ENCODE data around the gene DZIP3.
A peak's percentile ranks its signal among the peaks of the same experiment; 100 is the strongest.
"Not testable (repeated sequence)": the region's sequence is repeated elsewhere in the genome, so short reads cannot be mapped to it uniquely, and the experiment has no call there.

Gene DZIP3

DNA sequence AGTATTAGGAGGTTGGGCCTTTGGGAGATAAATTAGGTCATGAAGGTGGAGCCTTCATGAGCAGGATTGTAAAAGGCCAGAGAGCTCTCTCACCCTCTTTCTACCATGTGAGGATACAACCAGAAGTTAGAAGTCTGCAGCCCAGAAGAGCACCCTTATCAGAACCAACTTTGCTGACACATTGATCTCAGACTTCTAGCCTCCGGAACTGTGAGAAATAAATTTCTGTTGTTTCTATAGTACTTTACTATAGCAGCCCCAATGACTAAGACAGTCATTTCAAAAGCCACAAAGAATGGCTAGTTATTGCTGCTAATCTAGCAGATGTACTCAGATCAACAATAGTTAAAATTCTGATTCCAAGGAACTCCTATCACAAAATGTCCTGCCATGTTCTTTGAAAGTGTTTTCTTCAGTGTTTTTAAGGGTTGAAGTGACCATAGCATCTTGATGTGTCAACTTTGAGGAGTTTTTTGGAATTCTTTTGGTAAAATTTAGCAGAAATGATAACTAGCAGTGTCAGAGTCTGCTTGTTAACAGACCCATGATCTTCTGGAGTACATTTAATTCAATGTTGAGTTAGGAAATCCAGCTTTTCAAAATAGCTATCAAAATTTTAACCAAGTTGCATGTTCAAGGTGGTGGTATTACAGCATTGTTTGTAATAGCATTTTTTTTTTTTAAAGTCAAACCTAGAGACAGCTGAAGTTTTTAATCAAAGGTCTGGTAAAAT lies 10.3 kb downstream of the DZIP3 start:
- DNase-seq = no peak

GRCh38 chr3:108602249-108602934 lies 12.9 kb downstream of the DZIP3 start:
- peak; percentile 52 for DNase-seq

- DNase-seq = no peak
These were observed 13.4 kb downstream of the DZIP3 start for GRCh38 chr3:108602935-108603294.

- DNase-seq = peak; percentile 54
These were observed 14.2 kb downstream of the DZIP3 start for GRCh38 chr3:108603691-108604090.

DNA sequence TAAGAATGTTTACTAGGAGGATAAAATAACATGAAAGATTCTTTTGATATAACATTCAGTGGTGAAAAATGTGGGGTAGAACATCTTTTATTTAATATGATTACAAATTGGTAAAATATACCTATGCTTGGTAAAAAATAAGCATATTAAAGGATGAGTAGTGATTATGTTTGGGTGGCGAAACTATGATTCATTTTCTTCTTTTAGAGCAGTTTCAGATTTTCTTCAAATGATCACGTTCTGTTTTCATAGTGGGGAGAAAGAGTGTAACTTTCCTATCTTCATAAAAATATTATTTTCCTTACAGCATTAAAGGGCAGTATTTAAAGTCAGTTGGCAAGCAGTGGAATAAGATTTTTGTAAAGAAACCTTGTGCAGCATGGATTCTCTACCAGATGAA lies 15.5 kb downstream of the DZIP3 start:
- DNase-seq = no peak

- DNase-seq = peak; percentile 36
These were observed 16.0 kb downstream of the DZIP3 start for GRCh38 chr3:108605491-108605890.

GRCh38 chr3:108608750-108609149 lies 19.2 kb downstream of the DZIP3 start:
- no peak for DNase-seq

- DNase-seq = no peak
These were observed 21.1 kb downstream of the DZIP3 start for GRCh38 chr3:108610651-108611050.

DNA sequence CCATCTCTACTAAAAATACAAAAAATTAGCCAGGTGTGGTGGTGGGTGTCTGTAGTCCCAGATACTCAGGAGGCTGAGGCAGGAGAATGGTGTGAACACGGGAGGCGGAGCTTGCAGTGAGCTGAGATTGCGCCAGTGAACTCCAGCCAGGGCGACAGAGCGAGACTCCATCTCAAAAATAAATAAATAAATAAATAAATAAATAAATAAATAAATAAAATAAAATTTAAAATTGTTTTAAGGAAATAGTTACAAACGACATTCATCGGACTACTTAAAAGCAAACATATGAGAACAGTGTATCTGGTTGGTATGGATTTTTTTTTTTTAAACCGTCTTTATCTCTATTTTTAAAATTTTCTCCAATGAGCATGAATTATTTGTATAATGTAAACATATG lies 26.6 kb downstream of the DZIP3 start:
- DNase-seq = not testable (repeated sequence)

- no peak for DNase-seq
These were observed 30.7 kb downstream of the DZIP3 start for GRCh38 chr3:108620250-108620649.

DNA sequence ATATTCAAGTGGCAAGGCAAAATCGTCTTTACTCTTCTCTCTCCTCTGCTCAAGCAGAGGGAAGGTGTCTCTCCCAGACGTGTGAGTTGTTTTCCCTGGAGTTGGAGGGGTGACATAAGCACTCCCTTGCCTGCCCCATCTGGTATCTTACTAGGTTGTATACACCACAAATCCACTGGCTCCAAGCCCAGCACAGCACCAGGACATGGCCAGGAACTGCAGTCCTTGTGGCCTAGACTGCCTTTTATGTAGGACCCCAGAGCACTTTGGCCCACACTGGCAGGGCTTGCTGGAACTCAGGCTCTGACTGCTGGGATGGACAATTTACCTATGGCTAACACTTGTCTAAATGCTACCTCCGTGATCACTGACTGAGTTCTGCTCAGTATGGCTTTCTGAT lies 34.0 kb downstream of the DZIP3 start:
- DNase-seq = no peak

- no peak for DNase-seq
These were observed 40.5 kb downstream of the DZIP3 start for GRCh38 chr3:108629974-108630373.

GRCh38 chr3:108642526-108642925 lies 53.0 kb downstream of the DZIP3 start:
- DNase-seq = no peak

GRCh38 chr3:108645364-108645763 lies 55.8 kb downstream of the DZIP3 start:
- DNase-seq = no peak

- not testable (repeated sequence) for DNase-seq
These were observed 66.1 kb downstream of the DZIP3 start for GRCh38 chr3:108655664-108656063.

DNA sequence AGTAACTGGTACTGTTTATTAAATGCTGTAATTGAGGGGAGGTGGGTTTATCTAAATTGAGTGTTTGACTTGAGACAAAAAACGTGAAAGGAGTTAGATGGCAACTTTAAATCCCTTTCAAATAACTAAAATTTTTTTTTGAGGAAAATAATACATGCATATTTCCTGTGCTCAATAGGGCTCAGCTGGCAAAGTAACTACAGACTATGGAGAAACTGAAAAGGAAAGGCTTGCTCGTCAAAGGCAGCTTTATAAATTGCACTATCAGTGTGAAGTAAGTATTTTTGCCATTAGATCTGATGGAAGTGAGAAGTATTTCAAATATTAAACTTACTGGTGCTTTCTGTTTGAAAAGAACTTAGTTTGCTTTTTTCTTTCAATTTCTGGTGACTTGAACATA lies 72.2 kb downstream of the DZIP3 start:
- no peak for DNase-seq

- DNase-seq = peak; percentile 59
These were observed 72.7 kb downstream of the DZIP3 start for GRCh38 chr3:108662142-108662738.

- no peak for DNase-seq
These were observed 74.7 kb downstream of the DZIP3 start for GRCh38 chr3:108664266-108664665.

DNA sequence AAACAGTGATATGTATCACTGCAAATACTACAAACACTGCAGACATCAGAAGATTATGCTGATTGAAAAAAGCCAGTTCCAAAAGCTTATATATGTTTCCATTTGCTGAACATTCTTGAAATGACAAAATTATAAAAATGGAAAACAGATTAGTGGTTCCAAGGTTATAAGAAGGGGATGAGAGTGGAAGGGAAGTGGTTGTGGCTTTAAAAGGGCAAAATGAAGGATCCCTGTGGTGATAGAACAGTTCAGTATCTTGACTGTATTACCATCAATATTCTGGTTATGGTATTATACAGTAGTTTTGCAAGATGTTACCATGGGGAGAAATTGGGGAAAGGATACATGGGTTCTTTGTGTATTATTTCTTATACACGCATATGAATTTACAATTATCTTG lies 77.8 kb downstream of the DZIP3 start:
- no peak for DNase-seq

DNA sequence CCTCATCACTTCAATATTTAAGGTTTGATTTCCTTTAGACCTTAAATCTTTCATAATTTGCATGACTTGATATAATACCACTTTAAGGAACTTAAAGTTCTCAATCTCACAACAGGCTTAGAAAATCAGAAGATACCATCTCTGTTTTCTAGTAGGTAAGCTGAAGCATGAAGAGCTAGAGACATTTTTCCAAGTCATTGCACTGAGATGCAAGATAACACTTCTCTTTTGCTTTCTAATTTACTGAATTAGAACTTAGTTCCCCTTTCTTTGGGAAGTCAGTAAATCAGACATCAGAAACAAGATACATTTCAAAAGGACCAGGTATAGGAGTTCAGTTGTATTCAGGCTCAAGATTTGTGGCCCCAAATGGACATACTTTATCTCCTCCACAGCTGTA lies 79.7 kb downstream of the DZIP3 start:
- no peak for DNase-seq

GRCh38 chr3:108672701-108673100 lies 83.2 kb downstream of the DZIP3 start:
- no peak for DNase-seq

DNA sequence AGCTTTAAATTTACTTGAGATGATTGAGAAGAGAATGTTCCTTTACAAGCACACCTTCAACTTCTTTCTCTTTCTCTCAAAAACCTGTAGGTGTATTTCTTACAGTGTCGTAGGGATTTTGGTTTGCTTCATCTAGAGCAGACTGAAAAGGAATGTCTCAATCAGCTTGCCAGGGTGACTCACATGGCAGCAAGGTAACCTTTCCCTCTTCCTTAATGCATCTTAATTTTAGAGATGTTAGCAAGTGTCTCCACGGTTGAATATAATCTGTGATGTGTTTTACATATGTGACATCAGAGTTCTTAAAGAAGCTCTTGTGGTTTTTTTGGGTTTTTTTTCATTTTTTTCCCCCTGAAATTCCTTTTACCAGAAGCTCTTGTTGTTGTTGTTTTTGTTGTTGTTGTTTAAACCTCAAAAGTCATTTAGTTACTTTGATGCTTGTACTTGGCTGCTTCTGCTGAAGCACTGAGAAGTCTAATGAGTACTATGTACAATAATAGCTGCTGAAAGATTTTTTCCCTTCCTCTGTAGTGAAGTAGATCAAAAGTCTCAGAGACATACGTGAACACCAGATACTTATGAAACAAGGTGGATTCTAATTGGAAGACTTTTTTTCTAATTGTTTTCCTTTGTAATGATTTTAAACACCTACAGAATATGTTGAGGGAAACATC lies 84.6 kb downstream of the DZIP3 start:
- DNase-seq = no peak

GRCh38 chr3:108677811-108678210 lies 88.3 kb downstream of the DZIP3 start:
- DNase-seq = no peak

DNA sequence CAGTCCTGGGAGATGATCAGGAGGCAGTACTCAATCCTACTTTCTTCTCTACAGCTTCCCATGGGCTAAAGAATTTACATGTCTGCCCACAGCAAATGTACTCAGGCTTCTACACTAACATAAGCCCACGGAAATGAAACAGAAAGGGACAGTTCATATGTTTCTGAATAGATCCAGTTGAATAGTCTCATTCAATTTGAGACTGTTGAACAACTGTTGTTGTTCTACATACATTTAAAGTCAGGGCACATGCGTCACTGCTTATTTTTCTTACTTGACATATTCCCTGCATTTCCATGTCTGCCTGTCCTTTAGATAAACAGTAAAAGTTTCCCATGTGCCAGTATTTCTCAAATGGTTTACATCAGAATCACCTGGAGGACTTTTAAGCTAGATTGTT lies 102.8 kb downstream of the DZIP3 start:
- DNase-seq = not testable (repeated sequence)

All from CD4-positive, alpha-beta T cell treated with Interleukin-17A for 4 hours (primary cell).